HepG2 (cell line): Measurements from ENCODE around the gene DGCR2.

Experiments
- ARNTL ChIP-seq: sonication (generic); formaldehyde crosslinking; IDR thresholded peaks from 2 replicates; pipeline ENCODE4 v1.4.0; 2020; ENCODE audit warnings: mild to moderate bottlenecking, missing genetic modification reagents
- CBX1 ChIP-seq: IDR thresholded peaks from one replicate; pipeline ENCODE4 v1.6.1; 2016; ENCODE audit warnings: antibody characterized with exemption, low read depth
- ESRRA ChIP-seq: sonication (generic); formaldehyde crosslinking; IDR thresholded peaks from 2 replicates; pipeline ENCODE4 v1.5.1; 2020; ENCODE audit warnings: mild to moderate bottlenecking, low read depth, missing genetic modification reagents
- HHEX ChIP-seq: IDR thresholded peaks from 2 replicates; pipeline ENCODE4 v1.6.1; 2016; ENCODE audit warnings: control low read depth
- MAFG ChIP-seq: sonication (generic); formaldehyde crosslinking; IDR thresholded peaks from 2 replicates; pipeline ENCODE4 v1.5.1; 2020; ENCODE audit warnings: mild to moderate bottlenecking, missing genetic modification reagents
- NFIC ChIP-seq: IDR thresholded peaks from 2 replicates; pipeline ENCODE4 v1.6.1; 2012; ENCODE audit warnings: mild to moderate bottlenecking, low read length, inconsistent platforms
- PCBP1 ChIP-seq: fragments of 200-400 bp; formaldehyde crosslinking; IDR thresholded peaks from 2 replicates; pipeline ENCODE4 v1.6.1; 2017; ENCODE audit warnings: mild to moderate bottlenecking, low read depth, low read length, borderline replicate concordance
- PREB ChIP-seq: sonication (generic); formaldehyde crosslinking; IDR thresholded peaks from 2 replicates; pipeline ENCODE4 v1.4.0; 2020; ENCODE audit warnings: missing genetic modification reagents
- TEAD2 ChIP-seq: sonication (generic); formaldehyde crosslinking; IDR thresholded peaks from 2 replicates; pipeline ENCODE4 v1.9.0; 2021; ENCODE audit warnings: missing genetic modification reagents
- TEAD3 ChIP-seq: optimal IDR thresholded peaks from 2 replicates; pipeline ENCODE3; 2016; ENCODE audit warnings: borderline replicate concordance
- ZBTB37 ChIP-seq: sonication (generic); formaldehyde crosslinking; IDR thresholded peaks from 2 replicates; pipeline ENCODE4 v1.4.0; 2020; ENCODE audit warnings: mild to moderate bottlenecking, missing genetic modification reagents
- ZNF274 ChIP-seq: sonication (generic); formaldehyde crosslinking; IDR thresholded peaks from 2 replicates; pipeline ENCODE4 v1.5.1; 2020; ENCODE audit warnings: mild to moderate bottlenecking, missing genetic modification reagents
- ZNF83 ChIP-seq: sonication (generic); formaldehyde crosslinking; IDR thresholded peaks from 2 replicates; pipeline ENCODE4 v1.4.0; 2020; ENCODE audit warnings: missing genetic modification reagents, mild to moderate bottlenecking, borderline replicate concordance

- TF ChIP-seq TEAD2 (CRISPR knock-in tag) = no peak
- TF ChIP-seq PCBP1 = no peak
- TF ChIP-seq ARNTL (CRISPR knock-in tag) = no peak
- TF ChIP-seq ZNF83 (CRISPR knock-in tag) = no peak
- no peak for TF ChIP-seq ZNF274 (CRISPR knock-in tag)
- no peak for TF ChIP-seq ZBTB37
- TF ChIP-seq HHEX (CRISPR knock-in tag) = no peak
- no peak for TF ChIP-seq NFIC
- TF ChIP-seq PREB (CRISPR knock-in tag) = no peak
- no peak for TF ChIP-seq TEAD3 (CRISPR knock-in tag)
- no peak for TF ChIP-seq MAFG (CRISPR knock-in tag)
- TF ChIP-seq ESRRA (CRISPR knock-in tag) = no peak
- no peak for TF ChIP-seq CBX1
Measured at GRCh38 chr22:19056951-19057401, 65.2 kb downstream of the DGCR2 start.
